K562 (cell line): Measurements from ENCODE around the gene ECE2. TPM values are rescaled to one million over a fixed set of nuclear protein-coding genes. Genes with fewer than 3 reads are reported as not detected.

Experiments
- ATF4 ChIP-seq: fragments of 450-650 bp; formaldehyde crosslinking; IDR thresholded peaks from 2 replicates; pipeline ENCODE4 v1.4.0; 2022; ENCODE audit warnings: mild to moderate bottlenecking, moderate library complexity
- CEBPG ChIP-seq, 3 experiments: fragments of 200-800 bp in 1 of 3; sonication (Bioruptor generic) in 1 of 3; sonication (generic) in 1 of 3; formaldehyde crosslinking in 1 of 3; IDR thresholded peaks in 2 of 3; conservative IDR thresholded peaks in 1 of 3; 2 replicates each; pipeline versions ENCODE4 v1.6.1 to v1.8.0; 2016 to 2022; ENCODE audit warnings: missing compliant biosample characterization in 2 of 3, missing genetic modification characterization in 2 of 3, mild to moderate bottlenecking in 1 of 3, missing genetic modification reagents in 1 of 3
- CREM ChIP-seq: IDR thresholded peaks from 2 replicates; pipeline ENCODE4 v1.6.1; 2014; ENCODE audit warnings: antibody characterized with exemption, low read depth
- GABPB2 ChIP-seq: fragments of 250-450 bp; sonication (Bioruptor Pico); conservative IDR thresholded peaks from 2 replicates; pipeline ENCODE4 v1.5.1; 2021; ENCODE audit warnings: mild to moderate bottlenecking
- KDM5B ChIP-seq: fragments of 200-600 bp; sonication (generic); IDR thresholded peaks from 2 replicates; pipeline ENCODE4 v1.6.1; 2012; ENCODE audit warnings: low read depth, mild to moderate bottlenecking, moderate library complexity, low read length, control low read depth, inconsistent platforms; ENCODE audit not compliant: insufficient replicate concordance
- L3MBTL2 ChIP-seq: fragments of 450-650 bp; IDR thresholded peaks from 2 replicates; pipeline ENCODE4 v1.6.1; 2016; ENCODE audit warnings: mild to moderate bottlenecking, moderate library complexity
- NCOA6 ChIP-seq: fragments of 450-650 bp; IDR thresholded peaks from 2 replicates; pipeline ENCODE4 v1.6.1; 2017; ENCODE audit warnings: mild to moderate bottlenecking
- NR2C2 ChIP-seq, 2 experiments: fragments of 200-800 bp in 1 of 2; sonication (Bioruptor generic) in 1 of 2; sonication (generic) in 1 of 2; formaldehyde crosslinking in 1 of 2; IDR thresholded peaks; 2 replicates each; pipeline versions ENCODE4 v1.6.1 to v1.8.0; 2016 to 2022; ENCODE audit warnings: mild to moderate bottlenecking in 1 of 2, missing compliant biosample characterization in 1 of 2, missing genetic modification characterization in 1 of 2, missing genetic modification reagents in 1 of 2
- NR3C1 ChIP-seq: sonication (generic); formaldehyde crosslinking; IDR thresholded peaks from 2 replicates; pipeline ENCODE4 v1.8.1; 2022; ENCODE audit warnings: missing genetic modification reagents
- PML ChIP-seq: IDR thresholded peaks from 2 replicates; pipeline ENCODE4 v1.6.1; 2012; ENCODE audit warnings: low read length, inconsistent platforms
- POLR3G ChIP-seq: IDR thresholded peaks from 2 replicates; pipeline ENCODE4 v1.6.1; 2011; ENCODE audit not compliant: insufficient read length, insufficient replicate concordance; ENCODE audit errors: extremely low read depth
- TAF15 ChIP-seq: fragments of 200-400 bp; formaldehyde crosslinking; IDR thresholded peaks from 2 replicates; pipeline ENCODE4 v1.6.1; 2017; ENCODE audit warnings: mild to moderate bottlenecking, low read depth, low read length, moderate library complexity
- TFAP4 ChIP-seq: sonication (generic); formaldehyde crosslinking; IDR thresholded peaks from 2 replicates; pipeline ENCODE4 v1.8.0; 2022; ENCODE audit warnings: missing genetic modification reagents, mild to moderate bottlenecking, moderate library complexity, borderline replicate concordance
- ZBTB1 ChIP-seq: sonication (generic); formaldehyde crosslinking; IDR thresholded peaks from 2 replicates; pipeline ENCODE4 v1.8.1; 2023; ENCODE audit warnings: missing genetic modification reagents, low read depth, mild to moderate bottlenecking, borderline replicate concordance
- ZNF212 ChIP-seq: fragments of 450-650 bp; formaldehyde crosslinking; IDR thresholded peaks from 2 replicates; pipeline ENCODE4 v1.4.0; 2020; ENCODE audit warnings: mild to moderate bottlenecking
- ZNF695 ChIP-seq: fragments of 450-650 bp; formaldehyde crosslinking; IDR thresholded peaks from 2 replicates; pipeline ENCODE4 v1.4.0; 2020; ENCODE audit warnings: mild to moderate bottlenecking, moderate library complexity
- ZNF766 ChIP-seq: fragments of 200-800 bp; sonication (Bioruptor generic); conservative IDR thresholded peaks from 2 replicates; pipeline ENCODE4 v1.6.1; 2016; ENCODE audit warnings: missing genetic modification characterization, missing compliant biosample characterization
- polyA plus RNA-seq, 8 experiments: library from polyadenylated mRNA; depleted of rRNA in 4 of 8; stranded (reverse) in 5 of 8; unstranded in 3 of 8; fragments of >200 nt; fragmentation: Nextera tagmentation in 2 of 8; fragmentation: Illumina TruSeq in 1 of 8; extraction: Ambion mirVana in 2 of 8; extraction: Trizol in 1 of 8; gene quantifications; 2 replicates each; pipeline versions ENCODE4 v1.2.1 to v1.2.3, GENCODE V29; 2011 to 2014; ENCODE audit warnings: inconsistent platforms in 1 of 8, missing spikeins in 1 of 8
- total RNA-seq, 7 experiments: library from RNA; depleted of rRNA in 6 of 7; stranded (reverse); fragments of >200 nt in 6 of 7; fragmentation: Illumina TruSeq in 2 of 7; extraction: Trizol in 2 of 7; gene quantifications; 2 replicates each; pipeline versions ENCODE4 v1.2.1 to v1.2.3, GENCODE V29; 2011 to 2021; ENCODE audit warnings: low replicate concordance in 1 of 7
- TF ChIP-seq, protein P1 (sequence below), 2 experiments: fragments of 200-800 bp in 1 of 2; sonication (Bioruptor generic) in 1 of 2; sonication (generic) in 1 of 2; formaldehyde crosslinking in 1 of 2; IDR thresholded peaks in 1 of 2; conservative IDR thresholded peaks in 1 of 2; 2 replicates each; pipeline versions ENCODE4 v1.5.0 to v1.6.1; 2016 to 2020; ENCODE audit warnings: missing compliant biosample characterization in 1 of 2, missing genetic modification characterization in 1 of 2, missing genetic modification reagents in 1 of 2
- TF ChIP-seq, protein P2 (sequence below): fragments of 450-650 bp; IDR thresholded peaks from 2 replicates; pipeline ENCODE4 v1.6.1; 2017; ENCODE audit warnings: antibody characterized with exemption, mild to moderate bottlenecking

ECE2 gene
- total and polyA plus RNA-seq, 9 of the 15 experiments (the other 6 are each of a cell fraction or from before 2014, with no cell fraction given) = not detected

- TF ChIP-seq POLR3G (no peak), ATF4 (CRISPR knock-in tag) (no peak), L3MBTL2 (peak; percentile 44; the same call in 1 of the 2 replicates), ZNF766 (CRISPR knock-in tag) (no peak), KDM5B (peak; percentile 90), PML (peak; percentile 78; the same call in 1 of the 2 replicates), CREM (peak; percentile 21; the same call in 1 of the 2 replicates), CEBPG (CRISPR knock-in tag; IDR thresholded peaks at IDR 0.05) (no peak), CEBPG (tag; conservative IDR thresholded peaks at IDR 0.05 in 1 of 2, IDR thresholded peaks at IDR 0.05 in 1 of 2) (no peak), NR3C1 (CRISPR knock-in tag) (no peak), ZNF695 (no peak), TFAP4 (CRISPR knock-in tag) (peak; percentile 64; the same call in 1 of the 2 replicates), NCOA6 (no peak), GABPB2 (no peak), ZBTB1 (CRISPR knock-in tag) (peak; percentile 8; the same call in 1 of the 2 replicates), NR2C2 (CRISPR knock-in tag; IDR thresholded peaks at IDR 0.05) (peak; percentile 93), NR2C2 (tag; IDR thresholded peaks at IDR 0.05) (peak; percentile 99), ZNF212 (CRISPR knock-in tag) (no peak), TAF15 (no peak)
- TF ChIP-seq, protein P1, sequence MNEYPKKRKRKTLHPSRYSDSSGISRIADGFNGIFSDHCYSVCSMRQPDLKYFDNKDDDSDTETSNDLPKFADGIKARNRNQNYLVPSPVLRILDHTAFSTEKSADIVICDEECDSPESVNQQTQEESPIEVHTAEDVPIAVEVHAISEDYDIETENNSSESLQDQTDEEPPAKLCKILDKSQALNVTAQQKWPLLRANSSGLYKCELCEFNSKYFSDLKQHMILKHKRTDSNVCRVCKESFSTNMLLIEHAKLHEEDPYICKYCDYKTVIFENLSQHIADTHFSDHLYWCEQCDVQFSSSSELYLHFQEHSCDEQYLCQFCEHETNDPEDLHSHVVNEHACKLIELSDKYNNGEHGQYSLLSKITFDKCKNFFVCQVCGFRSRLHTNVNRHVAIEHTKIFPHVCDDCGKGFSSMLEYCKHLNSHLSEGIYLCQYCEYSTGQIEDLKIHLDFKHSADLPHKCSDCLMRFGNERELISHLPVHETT (CRISPR knock-in tag; conservative IDR thresholded peaks at IDR 0.05 in 1 of 2, IDR thresholded peaks at IDR 0.05 in 1 of 2) = peak in 1 of 2 experiments; percentile 98; a peak in 2 of 4 replicates
- TF ChIP-seq, protein P2, sequence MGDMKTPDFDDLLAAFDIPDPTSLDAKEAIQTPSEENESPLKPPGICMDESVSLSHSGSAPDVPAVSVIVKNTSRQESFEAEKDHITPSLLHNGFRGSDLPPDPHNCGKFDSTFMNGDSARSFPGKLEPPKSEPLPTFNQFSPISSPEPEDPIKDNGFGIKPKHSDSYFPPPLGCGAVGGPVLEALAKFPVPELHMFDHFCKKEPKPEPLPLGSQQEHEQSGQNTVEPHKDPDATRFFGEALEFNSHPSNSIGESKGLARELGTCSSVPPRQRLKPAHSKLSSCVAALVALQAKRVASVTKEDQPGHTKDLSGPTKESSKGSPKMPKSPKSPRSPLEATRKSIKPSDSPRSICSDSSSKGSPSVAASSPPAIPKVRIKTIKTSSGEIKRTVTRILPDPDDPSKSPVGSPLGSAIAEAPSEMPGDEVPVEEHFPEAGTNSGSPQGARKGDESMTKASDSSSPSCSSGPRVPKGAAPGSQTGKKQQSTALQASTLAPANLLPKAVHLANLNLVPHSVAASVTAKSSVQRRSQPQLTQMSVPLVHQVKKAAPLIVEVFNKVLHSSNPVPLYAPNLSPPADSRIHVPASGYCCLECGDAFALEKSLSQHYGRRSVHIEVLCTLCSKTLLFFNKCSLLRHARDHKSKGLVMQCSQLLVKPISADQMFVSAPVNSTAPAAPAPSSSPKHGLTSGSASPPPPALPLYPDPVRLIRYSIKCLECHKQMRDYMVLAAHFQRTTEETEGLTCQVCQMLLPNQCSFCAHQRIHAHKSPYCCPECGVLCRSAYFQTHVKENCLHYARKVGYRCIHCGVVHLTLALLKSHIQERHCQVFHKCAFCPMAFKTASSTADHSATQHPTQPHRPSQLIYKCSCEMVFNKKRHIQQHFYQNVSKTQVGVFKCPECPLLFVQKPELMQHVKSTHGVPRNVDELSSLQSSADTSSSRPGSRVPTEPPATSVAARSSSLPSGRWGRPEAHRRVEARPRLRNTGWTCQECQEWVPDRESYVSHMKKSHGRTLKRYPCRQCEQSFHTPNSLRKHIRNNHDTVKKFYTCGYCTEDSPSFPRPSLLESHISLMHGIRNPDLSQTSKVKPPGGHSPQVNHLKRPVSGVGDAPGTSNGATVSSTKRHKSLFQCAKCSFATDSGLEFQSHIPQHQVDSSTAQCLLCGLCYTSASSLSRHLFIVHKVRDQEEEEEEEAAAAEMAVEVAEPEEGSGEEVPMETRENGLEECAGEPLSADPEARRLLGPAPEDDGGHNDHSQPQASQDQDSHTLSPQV = no peak
Observed at GRCh38 chr3:184298759-184299487, 23.1 kb downstream of the ECE2 start, which contains the start of gene PSMD2 (continued).
